ENCODE data around the gene ZRSR2. TPM values are rescaled to one million over a fixed set of nuclear protein-coding genes. Genes with fewer than 3 reads are reported as not detected.

ZRSR2 gene
- total RNA-seq, 1 donor from 2014 or later, result 19.3 TPM

- Mint-ChIP-seq H3K36me3 (ENCODE audit: insufficient read depth) (no peaks in the 10 kb centered on the region), H3K4me1 (ENCODE audit: low read depth) (peaks cover 14% of the 10 kb centered on the region), H3K4me3 (ENCODE audit: low read depth) (no peak overlapping the region), H3K9me3 (ENCODE audit: low read depth) (no peaks in the 10 kb centered on the region), H3K27ac (no peak overlapping the region), H3K27me3 (peaks cover 2% of the 10 kb centered on the region)
- no peak for TF ChIP-seq CTCF (IDR thresholded peaks at IDR 0.05; ENCODE audit: unreplicated experiment)
- no peak for DNase-seq (ENCODE audit: low spot score, unreplicated experiment)
Measured at GRCh38 chrX:15869695-15870094, 79.4 kb downstream of the ZRSR2 start.

GRCh38 chrX:15870310-15870709 lies 80.0 kb downstream of the ZRSR2 start:
- H3K36me3 Mint-ChIP-seq (ENCODE audit: insufficient read depth), result no peaks in the 10 kb centered on the region
- no peak for TF ChIP-seq CTCF (IDR thresholded peaks at IDR 0.05; ENCODE audit: unreplicated experiment)
- H3K27me3 Mint-ChIP-seq, result peaks cover 2% of the 10 kb centered on the region
- H3K9me3 Mint-ChIP-seq (ENCODE audit: low read depth), result no peaks in the 10 kb centered on the region
- no peak overlapping the region for H3K4me3 Mint-ChIP-seq (ENCODE audit: low read depth)
- no peak for DNase-seq (ENCODE audit: low spot score, unreplicated experiment)
- peaks cover 18% of the 10 kb centered on the region for H3K4me1 Mint-ChIP-seq (ENCODE audit: low read depth)
- H3K27ac Mint-ChIP-seq, result no peak overlapping the region

Other genes with a start within 250 kb of the ZRSR2 start
- gene ACE2, start 189.5 kb upstream of the ZRSR2 start, total RNA-seq, result 0.09 and 0.67 TPM in 2 replicates
- gene CLTRN, start 125.7 kb upstream of the ZRSR2 start, total RNA-seq, result 2.1 and 2.5 TPM in 2 replicates
- gene CA5B, start 52.2 kb upstream of the ZRSR2 start, total RNA-seq, result 9.3 and 9.7 TPM in 2 replicates
- 82.2 and 82.6 TPM in 2 replicates for gene AP1S2, start 64.3 kb downstream of the ZRSR2 start, total RNA-seq